ENCODE data around the gene EPN1.

- TF ChIP-seq GATA2 (IDR thresholded peaks at IDR 0.05; ENCODE audit: low read depth, low read length) = no peak
- no peak for TF ChIP-seq GATA3 (IDR thresholded peaks at IDR 0.05; ENCODE audit: low read depth, low read length)
Measured at GRCh38 chr19:55667958-55668357, 7.1 kb upstream of the EPN1 start.
